ENCODE results near the gene SLC51B. TPM values are rescaled to one million over a fixed set of nuclear protein-coding genes. Genes with fewer than 3 reads are reported as not detected.

SLC51B gene
- total and polyA plus RNA-seq, 5 experiments from 2014 or later, result not detected

DNA sequence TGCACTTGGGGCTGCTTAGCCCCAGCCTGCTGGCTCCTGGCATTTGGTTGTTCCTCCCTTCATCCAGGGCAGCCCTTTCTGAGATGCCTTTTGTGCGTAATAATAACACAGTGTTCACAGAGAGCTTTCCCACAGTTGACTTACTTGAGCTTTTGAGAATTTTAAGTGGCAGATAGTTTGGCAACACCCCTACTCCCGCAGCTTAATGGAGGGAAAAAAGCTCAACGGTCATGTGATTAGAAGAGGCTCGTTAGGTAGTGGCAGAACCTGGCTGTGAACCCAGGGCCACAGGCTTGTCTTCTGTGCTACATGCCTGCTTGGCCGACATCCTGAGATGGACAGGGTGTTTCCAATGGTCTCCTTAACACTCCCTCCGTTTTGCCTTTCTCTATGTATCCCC lies 36.1 kb downstream of the SLC51B start:
- H3K4me1 Mint-ChIP-seq, result peaks cover 18 to 23% (median 21%) of the 10 kb centered on the region in 4 donors
- peak overlapping the region in 1 of 10 donors; percentile 5 for H3K27ac Mint-ChIP-seq
- H3K9me3 Mint-ChIP-seq, result no peaks in the 10 kb centered on the region
- no peak overlapping the region for H3K4me3 Mint-ChIP-seq
- ATAC-seq (no peak), DNase-seq (no peak)
- POLR2A ChIA-PET, result no interaction called here
- H3K27me3 Mint-ChIP-seq, result peaks cover 20 to 49% (median 24%) of the 10 kb centered on the region in 5 donors
- peaks cover 0 to 5% (median 0%) of the 10 kb centered on the region in 3 donors for H3K36me3 Mint-ChIP-seq

DNA sequence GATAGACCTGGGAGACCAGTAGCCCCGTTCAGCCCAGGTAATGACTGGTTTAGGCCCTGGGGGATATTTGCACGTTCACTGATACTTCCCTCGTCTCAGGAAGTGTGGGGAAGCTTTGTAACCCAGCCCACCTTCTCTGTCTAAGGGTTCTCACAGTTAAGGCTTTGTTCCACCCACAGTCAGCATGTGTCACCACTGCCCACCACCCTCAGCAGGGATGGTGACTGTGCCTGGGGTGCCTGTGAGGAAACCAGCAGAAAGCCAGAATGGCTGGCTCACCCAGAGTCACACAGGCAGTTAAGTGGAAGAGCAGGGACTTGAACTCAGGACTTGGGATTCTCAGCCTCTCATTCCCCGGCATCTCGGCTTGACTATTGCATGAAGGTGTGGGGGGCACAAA lies 36.6 kb downstream of the SLC51B start:
- peaks cover 15 to 23% (median 19%) of the 10 kb centered on the region in 4 donors for H3K4me1 Mint-ChIP-seq
- H3K27me3 Mint-ChIP-seq, result peaks cover 17 to 47% (median 22%) of the 10 kb centered on the region in 5 donors
- no peak overlapping the region for H3K4me3 Mint-ChIP-seq
- H3K27ac Mint-ChIP-seq, result peak overlapping the region in 1 of 10 donors; percentile 5
- ATAC-seq, result no peak
- POLR2A ChIA-PET, result no interaction called here
- peaks cover 0 to 5% (median 0%) of the 10 kb centered on the region in 3 donors for H3K36me3 Mint-ChIP-seq
- no peak for DNase-seq
- H3K9me3 Mint-ChIP-seq, result no peaks in the 10 kb centered on the region

DNA sequence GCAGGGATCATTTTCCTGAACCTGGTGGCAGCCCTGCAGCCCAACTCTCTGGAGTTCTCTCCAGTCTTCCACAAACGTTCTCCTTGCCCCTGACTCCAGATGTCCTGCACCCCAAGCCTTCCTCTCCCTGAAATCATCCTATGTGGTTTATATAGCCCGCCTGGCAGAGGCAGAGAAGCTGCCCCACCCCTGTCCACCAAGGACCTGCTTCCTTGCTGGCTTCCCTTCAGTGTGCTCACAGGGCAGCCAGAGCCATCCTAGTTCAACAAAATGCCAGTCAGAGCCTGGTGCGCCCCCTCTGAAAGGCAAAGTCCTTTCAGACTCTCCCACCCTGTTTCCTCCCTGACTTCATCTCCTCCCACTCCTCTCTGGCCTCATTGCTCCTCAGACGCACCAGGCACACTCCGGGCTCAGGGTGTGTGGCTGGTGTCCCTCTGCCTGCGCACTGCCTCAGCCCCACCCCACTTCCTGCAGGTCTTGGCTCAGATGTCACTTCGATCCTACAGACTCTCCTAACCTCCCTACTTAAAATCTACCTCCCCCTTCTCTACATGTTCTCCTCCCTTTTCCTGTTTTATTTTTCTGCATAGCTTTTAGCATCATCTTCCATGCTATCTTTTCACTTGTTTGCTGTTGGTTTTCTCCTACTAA lies 37.2 kb downstream of the SLC51B start:
- Mint-ChIP-seq H3K9me3 (no peaks in the 10 kb centered on the region), H3K4me3 (peak overlapping the region in 8 of 10 donors; percentile 22 to 69 (median 61)), H3K36me3 (peaks cover 0 to 5% (median 0%) of the 10 kb centered on the region in 3 donors), H3K27ac (peak overlapping the region in 7 of 10 donors; percentile 32 to 88 (median 60)), H3K4me1 (peaks cover 16 to 23% (median 20%) of the 10 kb centered on the region in 4 donors), H3K27me3 (peaks cover 17 to 47% (median 22%) of the 10 kb centered on the region in 5 donors)
- POLR2A ChIA-PET, result no interaction called here
- peak; percentile 76 to 86 for ATAC-seq
- DNase-seq, result peak in 4 of 10 donors; percentile 4 to 20 (median 12)

DNA sequence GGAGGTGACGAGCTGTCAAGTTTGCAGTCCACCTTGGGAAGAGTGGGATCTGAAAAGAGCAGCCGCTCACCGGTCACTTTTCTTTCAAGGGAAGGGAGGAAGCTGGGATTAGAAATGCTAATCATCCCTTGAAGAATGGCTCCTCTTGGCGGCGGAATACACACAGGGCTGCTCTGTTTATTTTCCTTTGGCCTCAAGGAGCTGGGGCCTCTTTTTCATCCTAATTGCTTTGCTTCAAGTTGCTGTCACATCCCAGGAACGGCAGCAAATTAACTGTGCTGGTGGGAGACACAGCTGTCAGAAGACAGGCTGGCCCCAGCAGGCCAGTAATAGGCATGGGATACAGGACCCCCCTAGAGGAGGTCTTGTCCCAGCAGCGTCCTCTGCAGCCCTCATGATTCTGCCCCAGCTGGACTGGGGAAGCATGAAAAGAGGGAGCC lies 38.1 kb downstream of the SLC51B start:
- Mint-ChIP-seq H3K36me3 (peaks cover 0 to 3% (median 0%) of the 10 kb centered on the region in 3 donors), H3K4me1 (peaks cover 12 to 17% (median 14%) of the 10 kb centered on the region in 4 donors), H3K27me3 (peaks cover 15 to 39% (median 16%) of the 10 kb centered on the region in 5 donors), H3K4me3 (no peak overlapping the region), H3K9me3 (no peaks in the 10 kb centered on the region), H3K27ac (peak overlapping the region in 2 of 10 donors; percentile 20 to 88)
- ATAC-seq (no peak), DNase-seq (no peak)
- POLR2A ChIA-PET, result no interaction called here

DNA sequence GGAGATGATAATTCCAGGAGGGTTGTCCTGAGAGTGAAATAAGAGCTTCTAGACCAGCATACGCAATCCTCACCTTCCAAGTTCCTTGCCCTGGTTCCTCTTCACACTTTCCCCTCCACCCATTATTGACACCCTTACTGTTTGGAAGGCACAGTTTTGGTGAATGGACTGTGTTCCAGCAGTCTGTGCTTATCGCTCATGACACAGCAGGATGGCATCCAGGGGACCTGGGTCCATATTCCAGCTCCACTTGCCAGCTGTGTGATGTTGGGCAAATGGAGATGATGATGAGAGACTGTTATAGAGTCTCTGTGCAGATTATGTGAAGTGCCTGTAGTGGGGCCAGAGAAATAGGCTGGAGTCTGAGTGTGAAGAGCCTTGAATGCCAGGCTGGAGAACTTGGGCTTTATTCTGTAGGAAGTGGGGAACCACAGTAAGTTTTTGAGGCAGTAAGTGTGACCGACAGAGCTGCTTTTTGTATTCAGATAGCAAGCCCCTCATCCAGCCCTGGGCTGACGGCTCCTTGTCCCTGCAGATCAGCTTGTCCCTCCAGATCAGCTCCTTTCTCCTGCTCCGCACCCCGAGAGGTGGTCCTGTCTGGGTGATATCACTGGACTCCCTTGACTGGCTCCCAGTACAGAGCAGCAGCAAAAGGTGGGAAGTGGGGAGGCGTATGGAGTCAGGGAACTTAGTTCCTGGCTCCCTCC lies 39.5 kb downstream of the SLC51B start:
- H3K4me1 Mint-ChIP-seq, result peaks cover 12 to 17% (median 14%) of the 10 kb centered on the region in 4 donors
- no peak overlapping the region for H3K4me3 Mint-ChIP-seq
- peaks cover 7 to 26% (median 9%) of the 10 kb centered on the region in 5 donors for H3K27me3 Mint-ChIP-seq
- H3K9me3 Mint-ChIP-seq, result no peaks in the 10 kb centered on the region
- DNase-seq (no peak), ATAC-seq (no peak)
- POLR2A ChIA-PET, result no interaction called here
- H3K27ac Mint-ChIP-seq, result no peak overlapping the region
- H3K36me3 Mint-ChIP-seq, result peaks cover 0 to 4% (median 0%) of the 10 kb centered on the region in 3 donors

DNA sequence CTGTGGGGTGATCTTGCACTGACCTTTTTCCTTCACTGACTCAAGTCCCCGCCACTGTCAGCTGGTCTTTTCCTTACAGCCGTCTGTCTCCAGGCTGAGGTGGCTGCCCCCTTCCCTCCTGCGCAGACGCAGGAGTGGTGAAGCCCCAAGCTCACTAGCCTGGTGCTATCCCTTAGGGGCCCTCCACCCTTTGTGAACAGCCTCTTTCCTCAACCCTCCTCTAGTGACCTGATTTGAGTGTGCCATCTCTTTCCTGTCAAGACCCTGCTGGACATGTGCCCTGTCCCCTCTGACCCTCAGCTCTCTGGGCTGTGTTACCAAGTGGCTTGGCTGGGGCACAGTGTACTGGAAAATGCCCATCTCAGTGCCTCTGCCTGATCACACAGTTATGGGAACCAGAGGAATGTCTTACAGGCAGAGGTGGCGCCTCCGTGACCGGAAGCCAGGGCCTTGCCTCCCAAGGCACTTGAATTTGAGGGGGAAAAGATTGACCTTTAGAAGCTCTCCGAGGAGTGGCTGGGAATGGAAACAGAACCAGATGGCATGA lies 40.1 kb downstream of the SLC51B start:
- Mint-ChIP-seq H3K36me3 (peaks cover 0 to 4% (median 0%) of the 10 kb centered on the region in 3 donors), H3K9me3 (no peaks in the 10 kb centered on the region), H3K4me1 (peaks cover 12 to 17% (median 14%) of the 10 kb centered on the region in 4 donors), H3K27ac (peak overlapping the region in 1 of 10 donors; percentile 20), H3K27me3 (peaks cover 7 to 22% (median 9%) of the 10 kb centered on the region in 5 donors), H3K4me3 (no peak overlapping the region)
- ATAC-seq (no peak), DNase-seq (no peak)
- POLR2A ChIA-PET, result no interaction called here

DNA sequence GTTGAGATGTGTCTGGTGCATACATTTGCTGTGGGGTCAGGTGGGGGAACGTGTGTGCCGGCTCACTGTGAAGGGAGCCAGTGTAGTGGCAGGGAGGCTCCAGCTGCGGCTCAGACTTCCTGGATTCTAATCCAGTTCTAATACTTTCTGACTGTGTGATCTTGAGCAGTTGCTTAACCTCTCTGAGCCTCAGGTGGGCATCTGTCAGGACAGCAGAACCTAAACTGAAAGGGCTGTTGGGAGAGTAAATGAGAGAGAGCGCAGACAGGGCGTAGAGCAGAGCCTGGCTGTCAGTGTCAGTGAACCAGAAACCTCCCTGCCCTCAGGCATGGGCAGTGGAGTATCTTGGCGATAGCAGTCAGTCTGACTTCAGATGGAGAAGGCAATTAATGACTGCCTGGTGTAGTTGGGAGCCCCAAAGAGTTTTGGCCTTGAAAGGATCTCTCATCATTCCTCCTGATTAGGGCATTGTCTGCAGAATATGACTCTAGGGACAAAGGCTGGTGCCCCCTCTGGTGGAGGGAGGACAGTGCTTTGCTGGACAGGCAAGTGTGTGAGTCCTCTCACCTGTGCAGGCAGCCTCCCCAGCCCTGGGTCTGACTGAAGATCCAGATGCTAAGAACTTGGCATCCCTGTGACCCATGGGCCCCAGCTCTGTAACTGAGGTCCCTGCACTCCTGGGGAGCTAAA lies 40.9 kb downstream of the SLC51B start:
- H3K36me3 Mint-ChIP-seq, result peaks cover 0 to 4% (median 0%) of the 10 kb centered on the region in 3 donors
- H3K9me3 Mint-ChIP-seq, result no peaks in the 10 kb centered on the region
- H3K4me1 Mint-ChIP-seq, result peaks cover 12 to 17% (median 14%) of the 10 kb centered on the region in 4 donors
- H3K27ac Mint-ChIP-seq, result peak overlapping the region in 2 of 10 donors; percentile 20 to 33
- DNase-seq (peak in 1 of 10 donors; percentile 4), ATAC-seq (peak in 1 of 2 donors; percentile 46)
- no peak overlapping the region for H3K4me3 Mint-ChIP-seq
- peaks cover 7 to 16% (median 9%) of the 10 kb centered on the region in 5 donors for H3K27me3 Mint-ChIP-seq
- POLR2A ChIA-PET, result interaction anchor here (0.9 kb wide), 1 partner anchor 8 kb away, joined by 3 read pairs; no protein-coding TSS in a partner anchor

DNA sequence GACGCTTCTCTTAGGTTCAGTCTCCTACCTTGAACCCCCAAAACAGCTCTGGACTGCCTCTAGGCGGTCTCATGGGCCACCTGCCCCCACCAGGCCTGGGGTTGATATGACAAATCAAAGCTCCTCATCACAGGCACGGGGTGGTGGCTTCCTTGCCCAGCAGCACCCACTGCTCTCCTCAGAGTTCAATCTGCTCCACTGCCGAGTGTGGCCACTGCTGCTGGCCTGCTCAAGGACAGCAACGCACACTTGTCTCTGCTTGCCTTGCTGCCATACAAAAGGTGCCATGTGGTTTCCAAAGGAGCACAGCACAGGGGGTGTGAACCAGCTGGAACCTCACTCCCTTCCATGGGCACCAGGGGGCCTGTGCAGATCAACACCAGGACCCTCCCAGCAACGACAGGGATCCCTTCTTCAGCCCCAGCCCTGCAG lies 41.5 kb downstream of the SLC51B start:
- ATAC-seq (peak; percentile 34 to 37), DNase-seq (no peak)
- Mint-ChIP-seq H3K27me3 (peaks cover 7 to 14% (median 9%) of the 10 kb centered on the region in 5 donors), H3K9me3 (no peaks in the 10 kb centered on the region), H3K4me3 (no peak overlapping the region), H3K4me1 (peaks cover 10 to 14% (median 12%) of the 10 kb centered on the region in 4 donors), H3K36me3 (peaks cover 0 to 4% (median 0%) of the 10 kb centered on the region in 3 donors), H3K27ac (peak overlapping the region in 3 of 10 donors; percentile 22 to 86 (median 22))
- POLR2A ChIA-PET, result interaction anchor here (0.9 kb wide), 1 partner anchor 8 kb away, joined by 3 read pairs; no protein-coding TSS in a partner anchor

DNA sequence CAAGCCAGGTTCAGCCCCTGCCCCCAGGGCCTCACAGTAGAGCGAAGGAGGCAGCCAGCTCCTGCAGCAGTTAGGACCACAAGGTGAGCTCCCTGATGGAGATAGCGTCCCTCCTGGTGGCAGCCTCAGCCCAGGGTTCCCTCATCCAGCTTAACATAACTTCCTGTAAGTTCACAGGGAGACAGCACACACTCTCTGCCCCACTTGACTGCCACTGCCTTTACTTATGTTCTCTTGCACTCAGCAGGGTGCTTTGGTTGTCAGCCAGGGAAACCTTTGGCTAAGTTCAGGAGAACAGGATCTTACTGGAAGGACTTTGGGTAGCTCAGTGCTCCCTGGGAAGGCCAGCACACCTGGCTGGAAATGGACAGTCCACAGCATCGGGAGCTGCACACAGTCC lies 42.2 kb downstream of the SLC51B start:
- H3K27ac Mint-ChIP-seq, result peak overlapping the region in 2 of 10 donors; percentile 51 to 86
- POLR2A ChIA-PET, result interaction anchor here (0.9 kb wide), 1 partner anchor 9 kb away, joined by 3 read pairs; no protein-coding TSS in a partner anchor
- peak in 1 of 10 donors; percentile 28 for DNase-seq

DNA sequence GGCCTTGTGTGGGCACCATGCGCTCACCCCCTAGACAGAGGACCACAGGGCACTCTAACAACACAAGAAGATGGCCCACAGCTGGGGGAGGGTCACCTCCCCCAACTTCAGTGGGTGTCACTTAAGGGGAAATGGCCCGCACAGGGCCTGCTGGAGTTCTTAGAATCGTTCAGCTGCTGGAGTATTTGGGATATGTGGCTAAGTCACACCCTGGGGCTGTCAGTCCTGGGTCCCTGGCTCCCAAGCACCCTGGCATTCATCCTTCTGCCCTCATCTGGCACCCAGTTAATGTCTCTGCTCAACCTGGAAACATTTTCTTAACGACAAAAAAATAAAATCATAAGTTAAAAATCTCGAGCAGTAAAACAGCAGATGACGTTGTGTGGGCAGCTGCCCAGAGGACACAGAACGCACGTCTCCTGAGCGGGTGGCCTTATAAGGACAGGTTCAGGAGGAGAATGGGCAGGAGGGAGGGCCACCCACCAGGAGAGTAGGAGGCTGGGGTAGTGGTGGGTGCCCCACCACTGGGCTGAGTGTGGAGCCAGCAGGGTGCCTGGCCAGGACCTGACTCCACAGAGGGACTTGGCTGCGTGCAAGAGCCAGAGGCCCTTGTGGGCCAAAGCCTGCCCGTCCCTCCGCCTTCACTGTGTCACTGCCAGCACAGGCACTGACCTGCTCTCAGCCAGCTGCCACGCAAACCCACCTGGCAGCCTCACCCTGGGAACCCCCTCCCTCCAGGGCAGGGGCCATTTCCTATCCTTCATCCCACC lies 42.9 kb downstream of the SLC51B start:
- H3K4me3 Mint-ChIP-seq, result no peak overlapping the region
- H3K27ac Mint-ChIP-seq, result peak overlapping the region in 1 of 10 donors; percentile 86
- peaks cover 0 to 2% (median under 1%) of the 10 kb centered on the region in 5 donors for H3K27me3 Mint-ChIP-seq
- DNase-seq (no peak), ATAC-seq (no peak)
- H3K36me3 Mint-ChIP-seq, result peaks cover 0 to 4% (median 0%) of the 10 kb centered on the region in 3 donors
- POLR2A ChIA-PET, result no interaction called here
- H3K4me1 Mint-ChIP-seq, result peaks cover 0 to 1% (median under 1%) of the 10 kb centered on the region in 4 donors
- no peaks in the 10 kb centered on the region for H3K9me3 Mint-ChIP-seq

More for the DNA sequence above, 42.2 kb downstream of the SLC51B start:
- Mint-ChIP-seq H3K9me3 (no peaks in the 10 kb centered on the region), H3K4me3 (no peak overlapping the region), H3K36me3 (peaks cover 0 to 4% (median 0%) of the 10 kb centered on the region in 3 donors), H3K4me1 (peaks cover 6 to 7% (median 6%) of the 10 kb centered on the region in 4 donors), H3K27me3 (peaks cover 6 to 8% (median 7%) of the 10 kb centered on the region in 5 donors)
- no peak for ATAC-seq

DNA sequence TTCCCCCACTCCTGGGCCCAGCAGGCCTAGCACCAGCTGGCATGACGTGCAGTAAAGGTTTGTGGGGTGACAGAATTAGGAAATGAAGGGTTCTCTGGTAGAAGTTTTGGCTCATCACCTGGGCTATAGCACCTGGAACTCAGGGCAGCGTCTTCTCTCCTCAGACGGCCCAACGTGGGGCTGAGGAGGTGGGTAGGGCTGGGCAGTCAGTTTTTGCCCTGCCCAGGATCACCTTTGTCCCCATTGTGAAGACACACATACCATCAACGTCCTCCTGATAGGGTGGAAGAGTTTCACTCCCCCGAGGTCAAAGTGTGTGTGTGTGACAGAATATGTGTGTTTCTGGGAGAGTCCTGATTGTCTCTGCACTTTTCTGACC lies 43.4 kb downstream of the SLC51B start:
- H3K27ac Mint-ChIP-seq, result no peak overlapping the region
- H3K36me3 Mint-ChIP-seq, result peaks cover 0 to 4% (median 0%) of the 10 kb centered on the region in 3 donors
- no peak for ATAC-seq
- no peaks in the 10 kb centered on the region for H3K9me3 Mint-ChIP-seq
- no peak overlapping the region for H3K4me3 Mint-ChIP-seq
- peaks cover 0 to 3% (median 0%) of the 10 kb centered on the region in 4 donors for H3K4me1 Mint-ChIP-seq
- POLR2A ChIA-PET, result interaction anchor here (0.6 kb wide), 1 partner anchor 739 kb away, joined by 4 read pairs; no protein-coding TSS in a partner anchor
- DNase-seq, result no peak
- H3K27me3 Mint-ChIP-seq, result peaks cover 0 to 1% (median 0%) of the 10 kb centered on the region in 5 donors

All from naive thymus-derived CD8-positive, alpha-beta T cell (primary cell).